GM13976 (cell line): ENCODE data around the gene FTSJ1.

ENCODE experiments used
- DNase-seq: peaks from one replicate; pipeline ENCODE4 v3.0.0; 2012; ENCODE audit warnings: low spot score
- in situ Hi-C: fragments of 300-500 bp; cut with MboI; formaldehyde crosslinking; loops from one replicate; pipeline ENCODE4 v1.12.0; 2022; ENCODE audit warnings: low sequenced_read_pairs, mixed read lengths, inconsistent platforms; ENCODE audit not compliant: unreplicated experiment
- TF ChIP-seq, protein P1 (sequence below): IDR thresholded peaks from 2 replicates; pipeline ENCODE4 v1.5.1; 2012; ENCODE audit warnings: borderline replicate concordance, mild to moderate bottlenecking; ENCODE audit not compliant: insufficient read depth; ENCODE audit errors: extremely low read depth, missing control alignments, control extremely low read depth

The FTSJ1 gene

DNA sequence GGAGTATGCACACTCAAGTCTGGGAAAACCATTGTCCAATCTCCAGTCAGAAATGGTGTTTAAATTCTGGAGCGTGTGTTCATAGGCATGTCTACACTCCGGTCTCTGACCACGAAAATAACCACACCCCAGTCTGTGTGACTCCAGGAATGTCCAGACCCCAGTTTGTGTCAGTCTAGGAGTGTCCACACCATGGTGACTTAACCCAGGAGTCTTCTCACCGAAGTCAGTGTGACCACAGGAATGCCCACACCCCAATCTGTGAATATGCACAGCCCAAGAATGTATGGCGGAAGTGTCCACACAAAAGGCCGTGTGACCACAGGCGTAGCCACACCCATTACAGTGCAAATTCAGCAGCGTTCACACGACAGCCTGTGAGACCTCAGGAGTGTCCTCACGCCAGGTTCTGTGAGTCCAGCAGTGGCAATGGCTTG lies 11.4 kb downstream of the FTSJ1 start:
- in situ Hi-C loops: no loop called here
- TF ChIP-seq, protein P1, sequence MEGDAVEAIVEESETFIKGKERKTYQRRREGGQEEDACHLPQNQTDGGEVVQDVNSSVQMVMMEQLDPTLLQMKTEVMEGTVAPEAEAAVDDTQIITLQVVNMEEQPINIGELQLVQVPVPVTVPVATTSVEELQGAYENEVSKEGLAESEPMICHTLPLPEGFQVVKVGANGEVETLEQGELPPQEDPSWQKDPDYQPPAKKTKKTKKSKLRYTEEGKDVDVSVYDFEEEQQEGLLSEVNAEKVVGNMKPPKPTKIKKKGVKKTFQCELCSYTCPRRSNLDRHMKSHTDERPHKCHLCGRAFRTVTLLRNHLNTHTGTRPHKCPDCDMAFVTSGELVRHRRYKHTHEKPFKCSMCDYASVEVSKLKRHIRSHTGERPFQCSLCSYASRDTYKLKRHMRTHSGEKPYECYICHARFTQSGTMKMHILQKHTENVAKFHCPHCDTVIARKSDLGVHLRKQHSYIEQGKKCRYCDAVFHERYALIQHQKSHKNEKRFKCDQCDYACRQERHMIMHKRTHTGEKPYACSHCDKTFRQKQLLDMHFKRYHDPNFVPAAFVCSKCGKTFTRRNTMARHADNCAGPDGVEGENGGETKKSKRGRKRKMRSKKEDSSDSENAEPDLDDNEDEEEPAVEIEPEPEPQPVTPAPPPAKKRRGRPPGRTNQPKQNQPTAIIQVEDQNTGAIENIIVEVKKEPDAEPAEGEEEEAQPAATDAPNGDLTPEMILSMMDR: no peak
- DNase-seq: no peak

DNA sequence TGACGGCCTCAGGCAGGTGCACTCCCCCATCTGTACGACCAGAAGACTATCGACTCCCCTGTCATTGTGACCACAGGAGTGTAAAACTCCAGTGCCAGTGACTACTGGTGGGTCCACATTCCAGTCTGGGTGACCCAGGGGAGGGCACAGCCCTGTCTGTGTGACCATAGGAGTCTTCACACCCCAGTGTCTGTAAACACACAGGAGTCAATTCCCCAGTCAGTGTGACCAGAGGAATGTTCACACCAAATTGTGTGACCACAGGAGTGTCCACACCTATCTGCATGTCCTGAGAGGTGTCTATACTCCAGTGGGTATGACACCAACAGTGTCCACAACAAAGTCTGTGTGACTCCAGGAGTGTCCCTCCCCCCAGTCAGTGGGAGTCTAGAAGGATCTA lies 12.0 kb downstream of the FTSJ1 start:
- TF ChIP-seq, protein P1: no peak
- DNase-seq: no peak
- in situ Hi-C loops: no loop called here

DNA sequence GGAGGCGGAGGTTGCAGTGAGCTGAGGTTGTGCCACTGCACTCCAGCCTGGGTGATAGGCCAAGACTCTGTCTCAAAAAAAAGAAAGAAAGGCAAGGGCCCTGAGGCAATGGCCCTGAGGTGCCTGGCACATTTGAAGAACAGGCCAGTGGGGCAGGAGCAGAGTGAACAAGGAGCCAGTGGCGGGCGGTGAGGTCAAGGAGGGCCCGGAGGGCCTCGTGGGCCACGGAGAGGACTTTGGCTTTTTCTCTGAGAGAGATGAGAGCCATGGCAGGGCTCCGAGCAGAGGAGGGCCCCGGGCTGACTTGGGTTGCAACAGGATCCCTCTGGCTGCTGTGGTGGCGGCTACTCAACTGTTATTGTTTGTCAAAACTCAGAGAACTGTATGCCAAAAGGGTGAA lies 13.3 kb downstream of the FTSJ1 start:
- in situ Hi-C loops: no loop called here
- no peak for DNase-seq
- TF ChIP-seq, protein P1: no peak

DNA sequence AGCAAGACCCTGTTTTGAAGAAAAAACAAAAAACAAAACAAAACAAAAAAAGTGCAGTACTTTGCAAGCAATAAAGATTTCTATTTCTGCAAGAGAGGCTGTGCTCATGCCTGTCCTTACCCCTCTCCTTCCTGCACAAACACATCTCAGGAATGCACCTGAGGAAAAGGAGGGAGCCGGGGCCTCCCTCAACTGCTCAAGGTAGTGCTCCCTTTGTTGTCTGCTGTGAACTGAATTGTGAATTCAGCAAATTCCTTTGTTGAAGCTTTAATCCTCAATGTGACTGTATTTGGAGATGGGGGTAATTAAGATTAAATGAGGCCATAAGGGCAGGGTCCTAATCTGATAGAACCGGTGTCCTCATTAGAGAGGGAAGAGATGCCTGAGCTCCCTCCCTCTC lies 13.9 kb downstream of the FTSJ1 start:
- DNase-seq: no peak
- in situ Hi-C loops: no loop called here
- TF ChIP-seq, protein P1: no peak

DNA sequence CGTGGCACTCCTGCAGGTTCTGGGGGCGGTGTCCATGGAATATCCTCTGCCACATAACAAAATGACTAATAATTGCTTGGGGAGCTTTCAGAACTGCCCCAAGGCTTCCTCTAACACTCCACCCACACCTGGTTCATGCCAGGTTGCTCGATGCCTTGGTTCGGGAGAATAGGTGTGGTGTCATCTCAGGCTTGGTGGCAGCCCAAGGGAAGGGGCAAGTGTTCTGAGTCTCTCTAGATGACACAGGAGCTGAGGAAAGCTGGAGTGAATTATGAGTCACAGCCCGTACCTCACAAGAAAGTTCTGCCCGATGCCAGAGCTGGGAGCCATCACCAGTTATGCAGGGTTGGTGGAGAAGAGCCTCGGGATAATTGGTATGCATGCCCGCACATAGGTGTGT lies 14.7 kb downstream of the FTSJ1 start:
- in situ Hi-C loops: no loop called here
- no peak for DNase-seq

DNA sequence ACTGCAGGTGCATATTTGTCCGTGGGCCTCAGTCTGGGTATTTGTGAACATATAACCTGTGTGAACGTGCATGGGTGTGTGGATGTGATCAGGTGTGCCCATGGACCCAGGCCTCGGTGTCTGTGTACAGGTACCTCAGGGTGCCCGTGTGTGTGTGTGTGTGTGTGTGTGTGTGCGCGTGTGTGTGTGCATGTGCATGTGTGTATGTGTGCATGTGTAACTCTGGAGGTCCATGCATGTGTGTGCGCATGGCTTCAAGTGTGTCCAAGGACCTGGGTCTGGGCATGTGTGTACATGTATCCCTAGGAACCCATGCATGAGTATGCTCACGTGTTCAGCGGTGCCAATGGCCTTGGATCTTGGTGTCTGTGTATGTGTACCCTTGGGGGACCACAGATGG lies 15.8 kb downstream of the FTSJ1 start:
- TF ChIP-seq, protein P1: no peak
- no peak for DNase-seq
- in situ Hi-C loops: no loop called here

More for the DNA sequence above, 14.7 kb downstream of the FTSJ1 start:
- TF ChIP-seq, protein P1: no peak
